GM19099 (cell line): ENCODE measurements around the gene CHSY3.

Source experiments
- POLR2A ChIP-seq: IDR thresholded peaks from 3 replicates; pipeline ENCODE4 v1.6.1; 2011; ENCODE audit warnings: low read depth; ENCODE audit not compliant: insufficient read length; ENCODE audit errors: extremely low read depth

The CHSY3 gene

DNA sequence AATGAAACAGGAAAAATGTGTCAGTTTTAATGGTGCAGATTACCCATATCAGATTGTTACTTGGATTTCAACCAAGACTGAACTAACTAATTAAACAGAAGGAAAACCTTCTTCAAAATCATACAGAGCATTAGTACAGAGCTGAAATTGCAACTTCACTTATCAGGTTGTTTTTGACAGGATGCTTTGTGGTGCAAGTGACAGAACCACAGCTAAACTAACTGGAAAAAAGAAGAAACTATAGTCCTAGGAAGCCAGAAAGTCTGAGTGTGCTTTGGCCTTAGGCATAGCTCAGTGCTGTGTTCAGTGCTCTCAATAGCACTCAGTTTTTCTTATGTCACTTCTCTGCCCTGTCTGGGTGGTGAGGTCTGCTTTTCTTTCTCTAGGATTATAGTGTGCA lies 267.4 kb downstream of the CHSY3 start:
- TF ChIP-seq POLR2A, result no peak

DNA sequence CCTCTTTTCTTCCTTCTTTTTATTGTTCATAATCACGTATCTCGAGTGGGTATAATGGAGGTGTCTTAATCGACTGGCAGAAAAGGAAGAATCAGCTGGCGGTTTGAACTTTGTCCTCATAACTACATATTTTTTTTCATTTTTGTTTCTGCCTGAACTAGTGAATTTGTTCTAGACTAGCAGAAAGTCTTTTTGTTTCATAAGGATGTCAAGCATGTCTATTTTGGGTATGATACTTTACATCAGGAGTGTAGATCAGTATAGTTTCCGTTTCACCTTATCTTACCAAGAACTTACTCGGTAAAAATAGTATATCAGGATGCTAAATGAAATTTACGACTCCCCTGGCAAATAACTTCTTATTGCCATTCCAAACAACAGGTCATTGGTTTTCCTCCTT lies 278.9 kb downstream of the CHSY3 start:
- no peak for TF ChIP-seq POLR2A

DNA sequence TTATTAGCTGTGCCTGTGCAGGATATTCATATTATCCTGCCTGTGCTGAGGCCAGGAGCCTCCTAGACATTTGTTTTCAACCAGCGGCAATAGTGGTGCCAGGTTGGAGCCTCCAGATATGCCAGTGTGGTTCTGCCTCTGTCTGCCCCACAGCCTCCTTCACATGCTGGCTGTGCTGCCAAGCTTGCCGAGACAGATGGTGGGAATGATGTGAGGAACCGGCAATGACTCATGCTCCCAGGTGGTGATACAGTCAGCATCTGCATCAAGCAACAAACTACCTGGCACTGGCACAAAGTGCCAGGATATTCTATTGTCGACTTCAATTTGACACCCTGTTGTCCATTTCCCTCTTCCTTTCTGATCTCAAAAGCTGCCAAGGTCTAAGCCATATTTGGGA lies 285.7 kb downstream of the CHSY3 start:
- TF ChIP-seq POLR2A, result no peak

DNA sequence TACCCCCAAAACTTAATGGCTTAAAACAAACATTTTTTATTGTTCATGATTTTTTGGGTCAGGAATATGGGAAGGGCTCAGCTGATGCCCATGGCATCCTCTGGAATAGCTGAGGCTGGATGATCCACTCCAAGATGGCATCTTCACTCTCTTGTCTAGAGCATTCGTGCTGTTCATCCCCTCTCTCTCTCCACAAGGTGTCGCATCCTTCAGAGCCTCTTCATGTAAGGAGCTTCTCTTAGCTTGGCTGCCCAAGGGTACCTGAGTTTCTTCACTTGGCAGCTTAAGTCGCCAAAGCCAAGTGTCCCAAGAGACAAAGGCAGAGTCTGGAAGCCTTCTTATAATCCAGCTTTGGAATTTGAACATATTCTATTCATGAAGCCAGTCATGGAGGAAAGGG lies 294.7 kb downstream of the CHSY3 start:
- no peak for TF ChIP-seq POLR2A

DNA sequence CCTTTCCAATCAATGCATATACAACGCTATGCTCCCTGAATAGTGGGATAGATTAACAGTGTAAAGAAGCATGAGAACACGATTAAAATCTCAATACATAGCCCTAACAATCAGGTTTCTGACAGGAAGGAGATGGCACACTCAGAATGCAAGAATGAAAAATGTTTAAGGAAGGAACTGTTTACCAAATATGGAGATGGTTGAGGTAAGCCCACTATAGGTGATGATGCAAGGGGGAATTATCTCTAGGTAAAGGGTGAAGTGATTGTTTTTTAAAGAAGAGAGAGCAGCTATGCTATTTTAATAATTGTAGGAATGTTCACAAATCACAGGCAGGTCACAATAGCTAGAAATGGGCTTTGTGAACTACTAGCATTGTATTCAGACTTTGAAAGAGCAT lies 302.4 kb downstream of the CHSY3 start:
- TF ChIP-seq POLR2A, result no peak

DNA sequence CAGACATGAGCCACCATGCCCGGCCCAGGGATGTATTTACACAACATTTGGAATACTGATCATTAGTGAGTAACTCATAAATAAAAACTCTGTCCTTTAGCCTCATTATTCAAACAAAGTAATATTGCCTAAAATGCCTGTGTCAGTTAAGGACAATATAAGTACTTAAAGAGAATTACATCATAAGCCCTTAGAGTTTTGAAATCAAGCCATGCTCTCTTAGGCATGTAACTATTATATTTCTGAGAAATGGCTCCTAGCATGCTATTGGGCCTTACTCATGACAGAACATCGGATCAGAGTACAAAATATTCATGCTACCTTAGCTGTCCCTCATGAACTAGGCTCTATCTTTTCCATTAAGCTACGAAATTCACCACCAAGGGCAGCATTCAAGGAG lies 309.3 kb downstream of the CHSY3 start:
- TF ChIP-seq POLR2A, result no peak

DNA sequence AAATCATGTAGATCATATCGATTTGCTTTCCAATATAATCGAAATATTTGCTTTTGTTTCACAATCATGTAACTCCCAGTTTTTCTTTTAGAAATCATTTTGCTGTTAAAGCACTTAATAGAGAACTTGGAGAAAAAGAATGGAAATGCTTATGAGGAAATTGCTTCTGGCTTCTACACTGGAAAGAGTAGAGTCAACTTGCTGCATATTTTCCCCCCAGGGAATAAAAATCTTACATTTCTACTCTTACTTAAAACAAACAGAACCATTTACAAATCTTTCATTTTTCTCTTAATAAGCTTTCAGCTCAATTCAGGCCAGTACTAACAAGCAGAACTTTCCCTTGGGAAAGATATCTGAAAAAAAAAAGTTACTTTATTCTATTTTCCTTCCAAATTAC lies 312.0 kb downstream of the CHSY3 start:
- TF ChIP-seq POLR2A, result no peak

DNA sequence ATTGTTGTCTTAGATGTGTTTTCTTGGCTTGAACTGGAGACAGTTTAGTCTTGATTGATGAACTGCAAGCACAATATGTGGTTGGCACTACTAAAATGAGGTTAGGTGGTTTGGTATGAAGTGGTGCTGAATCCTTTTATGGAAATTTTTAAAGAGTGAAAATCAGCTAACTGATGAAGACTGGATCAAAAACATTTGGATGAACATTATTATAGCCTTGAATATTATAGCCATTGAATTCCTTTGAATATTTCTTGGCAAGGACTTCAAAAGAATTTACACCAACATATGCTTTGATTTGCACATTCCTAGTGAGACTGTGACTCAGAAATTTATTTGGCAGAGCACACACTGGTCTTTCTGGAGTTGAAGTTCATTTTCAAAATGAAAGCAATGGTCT lies 318.3 kb downstream of the CHSY3 start:
- no peak for TF ChIP-seq POLR2A

DNA sequence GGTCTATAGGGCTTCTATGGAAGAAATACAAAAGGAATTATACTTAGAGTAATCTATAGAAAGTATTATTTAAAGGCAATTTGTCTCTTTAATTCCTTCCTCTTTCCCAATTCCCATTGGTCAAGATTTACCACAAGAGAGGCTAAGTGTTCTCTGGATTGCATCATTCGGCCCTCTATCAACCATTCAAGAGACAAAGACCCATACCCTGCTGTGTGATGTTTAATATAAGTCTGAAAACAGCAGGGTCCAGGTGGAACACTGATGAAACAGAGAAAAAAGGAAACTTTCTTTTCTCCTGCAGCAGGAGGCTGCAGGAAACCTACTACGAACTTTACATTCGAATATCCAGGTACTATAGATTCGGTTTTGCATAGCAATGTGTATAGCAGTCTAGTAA lies 323.4 kb downstream of the CHSY3 start:
- TF ChIP-seq POLR2A, result no peak

DNA sequence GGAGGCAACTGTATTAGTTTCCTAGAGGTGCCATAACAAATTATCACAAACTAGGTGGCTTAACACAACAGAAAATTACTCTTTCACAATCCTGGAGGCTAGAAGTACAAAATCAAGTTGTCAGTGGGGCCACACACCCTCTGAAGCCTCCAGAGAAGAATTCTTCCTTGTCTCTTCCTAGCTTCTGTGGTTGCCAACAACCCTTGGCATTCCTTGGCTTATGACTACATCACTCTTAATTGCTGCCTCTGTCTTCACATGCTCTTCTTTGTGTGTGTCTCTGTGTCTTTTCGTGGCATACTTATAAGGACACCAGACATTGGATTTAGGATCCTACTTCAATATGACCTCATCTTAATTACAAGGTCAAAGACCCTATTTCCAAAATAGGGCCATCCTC lies 327.5 kb downstream of the CHSY3 start:
- no peak for TF ChIP-seq POLR2A

DNA sequence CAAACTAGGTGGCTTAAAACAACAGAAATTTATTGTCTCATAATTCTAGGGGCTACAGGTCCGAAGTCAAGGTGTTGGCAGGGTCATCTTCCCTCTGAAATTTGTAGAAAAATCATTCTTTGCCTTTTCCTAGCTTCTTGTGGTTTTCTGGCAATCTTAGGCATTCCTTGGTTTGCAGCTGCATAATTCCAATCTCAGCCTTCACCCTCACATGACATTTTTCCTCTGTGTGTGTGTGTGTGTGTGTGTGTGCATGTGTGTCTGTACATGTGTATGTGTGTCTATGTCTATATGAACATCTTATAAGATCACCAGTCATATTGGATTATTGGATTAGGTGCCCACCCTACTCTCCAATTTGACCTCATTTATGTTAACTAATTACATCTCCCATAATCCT lies 330.6 kb downstream of the CHSY3 start:
- TF ChIP-seq POLR2A, result no peak
